ENCODE results near the gene TVP23C. TPM values are rescaled to one million over a fixed set of nuclear protein-coding genes. Genes with fewer than 3 reads are reported as not detected.

TVP23C gene
- total and polyA plus RNA-seq, 2 experiments from 2014 or later: 10.4 to 31.7 TPM

- Histone ChIP-seq H4K20me1 (replicated peaks; ENCODE audit: insufficient read depth) (no peaks in the 10 kb centered on the region), H3K9me2 (ENCODE audit: insufficient read depth) (no peaks in the 10 kb centered on the region), H2AFZ (no peak overlapping the region), H3K36me3 (ENCODE audit: insufficient read depth) (no peaks in the 10 kb centered on the region), H3K4me2 (no peak overlapping the region), H3K27me3 (ENCODE audit: insufficient read depth) (no peaks in the 10 kb centered on the region), H3K79me2 (replicated peaks; ENCODE audit: insufficient read depth) (no peaks in the 10 kb centered on the region; the same call in 1 of the 2 replicates), H3K4me1 (ENCODE audit: insufficient read depth) (peaks cover 6% of the 10 kb centered on the region; the same call in 1 of the 2 replicates), H3K4me3 (no peak overlapping the region), H3K27ac (ENCODE audit: low read depth) (no peak overlapping the region), H3F3A (replicated peaks; ENCODE audit: low read depth) (no peaks in the 10 kb centered on the region)
- Mint-ChIP-seq H3K27me3 (ENCODE audit: insufficient read depth, low read depth, poor library complexity) (peaks cover 5% of the 10 kb centered on the region), H3K4me1 (peaks cover 19% of the 10 kb centered on the region), H3K4me3 (no peak overlapping the region), H3K36me3 (ENCODE audit: low read depth) (peaks cover 15% of the 10 kb centered on the region), H3K9me3 (no peaks in the 10 kb centered on the region), H3K27ac (no peak overlapping the region)
- no peak for DNase-seq (ENCODE audit: low spot score)
- no peak for ATAC-seq
- TF ChIP-seq EZH2 (IDR thresholded peaks at IDR 0.05; ENCODE audit: low read depth, unreplicated experiment) (no peak), ETS1 (IDR thresholded peaks at IDR 0.05) (no peak), JUNB (IDR thresholded peaks at IDR 0.05; ENCODE audit: unreplicated experiment) (no peak), POLR2AphosphoS5 (IDR thresholded peaks at IDR 0.05; ENCODE audit: low read depth) (no peak), ZNF114 (CRISPR knock-in tag; IDR thresholded peaks at IDR 0.05) (no peak), ZNF331 (CRISPR knock-in tag; IDR thresholded peaks at IDR 0.05; ENCODE audit: low read depth) (no peak), CREB1 (CRISPR knock-in tag; IDR thresholded peaks at IDR 0.05; ENCODE audit: low read depth) (no peak), EZH2phosphoT487 (IDR thresholded peaks at IDR 0.05; ENCODE audit: unreplicated experiment) (no peak), NANOG (IDR thresholded peaks at IDR 0.05; ENCODE audit: borderline replicate concordance) (no peak)
- TF ChIP-seq, protein P1, sequence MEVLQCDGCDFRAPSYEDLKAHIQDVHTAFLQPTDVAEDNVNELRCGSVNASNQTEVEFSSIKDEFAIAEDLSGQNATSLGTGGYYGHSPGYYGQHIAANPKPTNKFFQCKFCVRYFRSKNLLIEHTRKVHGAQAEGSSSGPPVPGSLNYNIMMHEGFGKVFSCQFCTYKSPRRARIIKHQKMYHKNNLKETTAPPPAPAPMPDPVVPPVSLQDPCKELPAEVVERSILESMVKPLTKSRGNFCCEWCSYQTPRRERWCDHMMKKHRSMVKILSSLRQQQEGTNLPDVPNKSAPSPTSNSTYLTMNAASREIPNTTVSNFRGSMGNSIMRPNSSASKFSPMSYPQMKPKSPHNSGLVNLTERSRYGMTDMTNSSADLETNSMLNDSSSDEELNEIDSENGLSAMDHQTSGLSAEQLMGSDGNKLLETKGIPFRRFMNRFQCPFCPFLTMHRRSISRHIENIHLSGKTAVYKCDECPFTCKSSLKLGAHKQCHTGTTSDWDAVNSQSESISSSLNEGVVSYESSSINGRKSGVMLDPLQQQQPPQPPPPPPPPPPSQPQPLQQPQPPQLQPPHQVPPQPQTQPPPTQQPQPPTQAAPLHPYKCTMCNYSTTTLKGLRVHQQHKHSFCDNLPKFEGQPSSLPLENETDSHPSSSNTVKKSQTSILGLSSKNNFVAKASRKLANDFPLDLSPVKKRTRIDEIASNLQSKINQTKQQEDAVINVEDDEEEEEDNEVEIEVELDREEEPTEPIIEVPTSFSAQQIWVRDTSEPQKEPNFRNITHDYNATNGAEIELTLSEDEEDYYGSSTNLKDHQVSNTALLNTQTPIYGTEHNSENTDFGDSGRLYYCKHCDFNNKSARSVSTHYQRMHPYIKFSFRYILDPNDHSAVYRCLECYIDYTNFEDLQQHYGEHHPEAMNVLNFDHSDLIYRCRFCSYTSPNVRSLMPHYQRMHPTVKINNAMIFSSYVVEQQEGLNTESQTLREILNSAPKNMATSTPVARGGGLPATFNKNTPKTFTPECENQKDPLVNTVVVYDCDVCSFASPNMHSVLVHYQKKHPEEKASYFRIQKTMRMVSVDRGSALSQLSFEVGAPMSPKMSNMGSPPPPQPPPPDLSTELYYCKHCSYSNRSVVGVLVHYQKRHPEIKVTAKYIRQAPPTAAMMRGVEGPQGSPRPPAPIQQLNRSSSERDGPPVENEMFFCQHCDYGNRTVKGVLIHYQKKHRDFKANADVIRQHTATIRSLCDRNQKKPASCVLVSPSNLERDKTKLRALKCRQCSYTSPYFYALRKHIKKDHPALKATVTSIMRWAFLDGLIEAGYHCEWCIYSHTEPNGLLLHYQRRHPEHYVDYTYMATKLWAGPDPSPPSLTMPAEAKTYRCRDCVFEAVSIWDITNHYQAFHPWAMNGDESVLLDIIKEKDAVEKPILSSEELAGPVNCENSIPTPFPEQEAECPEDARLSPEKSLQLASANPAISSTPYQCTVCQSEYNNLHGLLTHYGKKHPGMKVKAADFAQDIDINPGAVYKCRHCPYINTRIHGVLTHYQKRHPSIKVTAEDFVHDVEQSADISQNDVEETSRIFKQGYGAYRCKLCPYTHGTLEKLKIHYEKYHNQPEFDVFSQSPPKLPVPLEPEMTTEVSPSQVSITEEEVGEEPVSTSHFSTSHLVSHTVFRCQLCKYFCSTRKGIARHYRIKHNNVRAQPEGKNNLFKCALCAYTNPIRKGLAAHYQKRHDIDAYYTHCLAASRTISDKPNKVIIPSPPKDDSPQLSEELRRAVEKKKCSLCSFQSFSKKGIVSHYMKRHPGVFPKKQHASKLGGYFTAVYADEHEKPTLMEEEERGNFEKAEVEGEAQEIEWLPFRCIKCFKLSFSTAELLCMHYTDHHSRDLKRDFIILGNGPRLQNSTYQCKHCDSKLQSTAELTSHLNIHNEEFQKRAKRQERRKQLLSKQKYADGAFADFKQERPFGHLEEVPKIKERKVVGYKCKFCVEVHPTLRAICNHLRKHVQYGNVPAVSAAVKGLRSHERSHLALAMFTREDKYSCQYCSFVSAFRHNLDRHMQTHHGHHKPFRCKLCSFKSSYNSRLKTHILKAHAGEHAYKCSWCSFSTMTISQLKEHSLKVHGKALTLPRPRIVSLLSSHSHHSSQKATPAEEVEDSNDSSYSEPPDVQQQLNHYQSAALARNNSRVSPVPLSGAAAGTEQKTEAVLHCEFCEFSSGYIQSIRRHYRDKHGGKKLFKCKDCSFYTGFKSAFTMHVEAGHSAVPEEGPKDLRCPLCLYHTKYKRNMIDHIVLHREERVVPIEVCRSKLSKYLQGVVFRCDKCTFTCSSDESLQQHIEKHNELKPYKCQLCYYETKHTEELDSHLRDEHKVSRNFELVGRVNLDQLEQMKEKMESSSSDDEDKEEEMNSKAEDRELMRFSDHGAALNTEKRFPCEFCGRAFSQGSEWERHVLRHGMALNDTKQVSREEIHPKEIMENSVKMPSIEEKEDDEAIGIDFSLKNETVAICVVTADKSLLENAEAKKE (CRISPR knock-in tag; IDR thresholded peaks at IDR 0.05): no peak
- TF ChIP-seq, protein P2, sequence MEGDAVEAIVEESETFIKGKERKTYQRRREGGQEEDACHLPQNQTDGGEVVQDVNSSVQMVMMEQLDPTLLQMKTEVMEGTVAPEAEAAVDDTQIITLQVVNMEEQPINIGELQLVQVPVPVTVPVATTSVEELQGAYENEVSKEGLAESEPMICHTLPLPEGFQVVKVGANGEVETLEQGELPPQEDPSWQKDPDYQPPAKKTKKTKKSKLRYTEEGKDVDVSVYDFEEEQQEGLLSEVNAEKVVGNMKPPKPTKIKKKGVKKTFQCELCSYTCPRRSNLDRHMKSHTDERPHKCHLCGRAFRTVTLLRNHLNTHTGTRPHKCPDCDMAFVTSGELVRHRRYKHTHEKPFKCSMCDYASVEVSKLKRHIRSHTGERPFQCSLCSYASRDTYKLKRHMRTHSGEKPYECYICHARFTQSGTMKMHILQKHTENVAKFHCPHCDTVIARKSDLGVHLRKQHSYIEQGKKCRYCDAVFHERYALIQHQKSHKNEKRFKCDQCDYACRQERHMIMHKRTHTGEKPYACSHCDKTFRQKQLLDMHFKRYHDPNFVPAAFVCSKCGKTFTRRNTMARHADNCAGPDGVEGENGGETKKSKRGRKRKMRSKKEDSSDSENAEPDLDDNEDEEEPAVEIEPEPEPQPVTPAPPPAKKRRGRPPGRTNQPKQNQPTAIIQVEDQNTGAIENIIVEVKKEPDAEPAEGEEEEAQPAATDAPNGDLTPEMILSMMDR (conservative IDR thresholded peaks at IDR 0.05; ENCODE audit: low read depth in 2 of 2): no peak
- TF ChIP-seq, protein P3, sequence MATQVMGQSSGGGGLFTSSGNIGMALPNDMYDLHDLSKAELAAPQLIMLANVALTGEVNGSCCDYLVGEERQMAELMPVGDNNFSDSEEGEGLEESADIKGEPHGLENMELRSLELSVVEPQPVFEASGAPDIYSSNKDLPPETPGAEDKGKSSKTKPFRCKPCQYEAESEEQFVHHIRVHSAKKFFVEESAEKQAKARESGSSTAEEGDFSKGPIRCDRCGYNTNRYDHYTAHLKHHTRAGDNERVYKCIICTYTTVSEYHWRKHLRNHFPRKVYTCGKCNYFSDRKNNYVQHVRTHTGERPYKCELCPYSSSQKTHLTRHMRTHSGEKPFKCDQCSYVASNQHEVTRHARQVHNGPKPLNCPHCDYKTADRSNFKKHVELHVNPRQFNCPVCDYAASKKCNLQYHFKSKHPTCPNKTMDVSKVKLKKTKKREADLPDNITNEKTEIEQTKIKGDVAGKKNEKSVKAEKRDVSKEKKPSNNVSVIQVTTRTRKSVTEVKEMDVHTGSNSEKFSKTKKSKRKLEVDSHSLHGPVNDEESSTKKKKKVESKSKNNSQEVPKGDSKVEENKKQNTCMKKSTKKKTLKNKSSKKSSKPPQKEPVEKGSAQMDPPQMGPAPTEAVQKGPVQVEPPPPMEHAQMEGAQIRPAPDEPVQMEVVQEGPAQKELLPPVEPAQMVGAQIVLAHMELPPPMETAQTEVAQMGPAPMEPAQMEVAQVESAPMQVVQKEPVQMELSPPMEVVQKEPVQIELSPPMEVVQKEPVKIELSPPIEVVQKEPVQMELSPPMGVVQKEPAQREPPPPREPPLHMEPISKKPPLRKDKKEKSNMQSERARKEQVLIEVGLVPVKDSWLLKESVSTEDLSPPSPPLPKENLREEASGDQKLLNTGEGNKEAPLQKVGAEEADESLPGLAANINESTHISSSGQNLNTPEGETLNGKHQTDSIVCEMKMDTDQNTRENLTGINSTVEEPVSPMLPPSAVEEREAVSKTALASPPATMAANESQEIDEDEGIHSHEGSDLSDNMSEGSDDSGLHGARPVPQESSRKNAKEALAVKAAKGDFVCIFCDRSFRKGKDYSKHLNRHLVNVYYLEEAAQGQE (IDR thresholded peaks at IDR 0.05; ENCODE audit: unreplicated experiment): no peak
These were observed 80.8 kb downstream of the TVP23C start for GRCh38 chr17:15482476-15482875.
